GM12892 (cell line): ENCODE measurements around the gene STX18.

ENCODE experiments used
- POLR2A ChIP-seq: IDR thresholded peaks from 2 replicates; pipeline ENCODE4 v1.6.1; 2011; ENCODE audit warnings: low read depth, low read length, control low read depth
- POLR2AphosphoS5 ChIP-seq: IDR thresholded peaks from 2 replicates; pipeline ENCODE4 v1.6.1; 2011; ENCODE audit warnings: low read depth, low read length, control low read depth
- TAF1 ChIP-seq: IDR thresholded peaks from 2 replicates; pipeline ENCODE4 v1.6.1; 2011; ENCODE audit warnings: low read depth, mild to moderate bottlenecking, control low read depth, low read length, borderline replicate concordance

DNA sequence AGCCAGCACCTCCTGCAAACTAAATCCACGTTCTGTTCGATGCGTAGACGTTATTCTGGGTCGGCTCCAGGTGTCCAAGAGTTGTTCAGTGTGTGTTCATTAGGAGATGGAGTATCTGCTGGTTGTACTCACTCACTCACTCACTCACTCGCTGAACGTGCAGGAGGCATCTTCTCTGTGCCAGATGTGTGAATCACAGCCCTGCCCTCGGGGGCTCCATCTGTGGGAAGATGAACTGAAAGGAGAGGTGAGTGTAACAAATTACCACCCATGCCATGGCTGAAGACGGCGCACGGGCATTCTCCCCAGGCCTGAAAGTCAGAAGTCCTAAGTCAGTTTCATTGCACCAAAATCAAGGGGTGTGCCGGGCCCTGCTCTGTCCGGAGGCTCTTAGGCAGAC is 138.9 kb downstream of the STX18 start:
- TF ChIP-seq POLR2AphosphoS5 (no peak), POLR2A (no peak), TAF1 (no peak)
